HG02623 (cell line): Measurements from ENCODE around the gene PLXNB2.
"Not testable (repeated sequence)": the region's sequence is repeated elsewhere in the genome, so short reads cannot be mapped to it uniquely, and the experiment has no call there.

Source experiments
- ATAC-seq: cut with Tn5 transposase; IDR thresholded peaks from one replicate; pipeline ENCODE4 v1.9.1; 2021; ENCODE audit warnings: moderate library complexity; ENCODE audit not compliant: unreplicated experiment

Gene PLXNB2

GRCh38 chr22:50326956-50327710 is 19.7 kb upstream of the PLXNB2 start, which contains the start of gene DENND6B:
Gene DENND6B (minus strand): TSS chr22:50327012. CDS start chr22:50326988, 24 bp downstream.
- ATAC-seq: peak; percentile 80

GRCh38 chr22:50326225-50326955 is 18.9 kb upstream of the PLXNB2 start:
- no peak for ATAC-seq

- no peak for ATAC-seq
These were observed 18.2 kb upstream of the PLXNB2 start for GRCh38 chr22:50325444-50326224.

- no peak for ATAC-seq
These were observed 16.5 kb upstream of the PLXNB2 start for GRCh38 chr22:50323900-50324299.

GRCh38 chr22:50322382-50323104 is 15.1 kb upstream of the PLXNB2 start:
- ATAC-seq: not testable (repeated sequence)

- no peak for ATAC-seq
These were observed 13.4 kb upstream of the PLXNB2 start for GRCh38 chr22:50320671-50321325.

GRCh38 chr22:50320116-50320515 is 12.7 kb upstream of the PLXNB2 start:
- ATAC-seq: no peak

- no peak for ATAC-seq
These were observed 12.1 kb upstream of the PLXNB2 start for GRCh38 chr22:50319503-50319951.

GRCh38 chr22:50318698-50319411 is 11.4 kb upstream of the PLXNB2 start:
- no peak for ATAC-seq

- no peak for ATAC-seq
These were observed 10.9 kb upstream of the PLXNB2 start for GRCh38 chr22:50318356-50318697.

- no peak for ATAC-seq
These were observed 10.2 kb upstream of the PLXNB2 start for GRCh38 chr22:50317674-50318073.

- no peak for ATAC-seq
These were observed 9.7 kb upstream of the PLXNB2 start for GRCh38 chr22:50317178-50317577.

- no peak for ATAC-seq
These were observed 8.9 kb upstream of the PLXNB2 start for GRCh38 chr22:50316114-50317065.

- ATAC-seq: no peak
These were observed 8.1 kb upstream of the PLXNB2 start for GRCh38 chr22:50315289-50316113.

GRCh38 chr22:50314455-50315288 is 7.2 kb upstream of the PLXNB2 start:
- ATAC-seq: peak; percentile 61

GRCh38 chr22:50314081-50314454 is 6.6 kb upstream of the PLXNB2 start:
- ATAC-seq: no peak

- ATAC-seq: no peak
These were observed 6.2 kb upstream of the PLXNB2 start for GRCh38 chr22:50313600-50313999.
